CD4-positive, alpha-beta T cell treated with Interleukin-21 for 1 hour (primary cell): Measurements from ENCODE around the gene MSANTD7.

ENCODE experiments used
- DNase-seq: peaks from one replicate; pipeline ENCODE4 v3.0.0-alpha.2; 2020

Gene MSANTD7

GRCh38 chr10:14884082-14884481 lies 46.0 kb downstream of the MSANTD7 start:
- no peak for DNase-seq
